Osteoblast (primary cell): ENCODE data around the gene CAP1. TPM values are rescaled to one million over a fixed set of nuclear protein-coding genes. Genes with fewer than 3 reads are reported as not detected.

Experiments
- DNase-seq: peaks from one replicate; pipeline ENCODE4 v3.0.0; 2011; ENCODE audit warnings: low spot score, mixed read lengths; ENCODE audit not compliant: insufficient read length; ENCODE audit errors: missing footprints
- H2AFZ ChIP-seq: 2 replicates; pipeline ENCODE4 v1.6.0; 2011; ENCODE audit warnings: mild to moderate bottlenecking, low read length
- H3K27ac ChIP-seq: 2 replicates; pipeline ENCODE4 v1.5.1; 2011; ENCODE audit warnings: mild to moderate bottlenecking, low read depth, low read length, moderate library complexity
- H3K27me3 ChIP-seq: 2 replicates; pipeline ENCODE4 v1.6.0; 2012; ENCODE audit warnings: mild to moderate bottlenecking, control low read depth, inconsistent platforms, low read length, moderate library complexity; ENCODE audit not compliant: insufficient read depth
- H3K36me3 ChIP-seq: 2 replicates; pipeline ENCODE4 v1.5.1; 2011; ENCODE audit warnings: mild to moderate bottlenecking, low read length, control low read depth, moderate library complexity; ENCODE audit not compliant: insufficient read depth
- H3K4me1 ChIP-seq: 2 replicates; pipeline ENCODE4 v1.5.1; 2011; ENCODE audit warnings: mild to moderate bottlenecking, low read length, control low read depth, moderate library complexity; ENCODE audit not compliant: insufficient read depth
- H3K4me2 ChIP-seq: 2 replicates; pipeline ENCODE4 v1.6.0; 2011; ENCODE audit warnings: mild to moderate bottlenecking, low read length; ENCODE audit not compliant: insufficient read depth
- H3K4me3 ChIP-seq: fragments of 200-600 bp; sonication (generic); 3 replicates; pipeline ENCODE4 v1.5.1; 2012; ENCODE audit warnings: mild to moderate bottlenecking, low read length, inconsistent platforms; ENCODE audit not compliant: insufficient read depth
- H3K79me2 ChIP-seq: 2 replicates; pipeline ENCODE4 v1.6.0; 2012; ENCODE audit warnings: mild to moderate bottlenecking, low read length, control low read depth, inconsistent platforms; ENCODE audit not compliant: insufficient read depth
- H3K9me3 ChIP-seq: 2 replicates; pipeline ENCODE4 v1.5.1; 2011; ENCODE audit warnings: low read depth, low read length, control low read depth
- H4K20me1 ChIP-seq: 2 replicates; pipeline ENCODE4 v1.6.0; 2012; ENCODE audit warnings: mild to moderate bottlenecking, low read length, control low read depth; ENCODE audit not compliant: insufficient read depth
- CTCF ChIP-seq: IDR thresholded peaks from 2 replicates; pipeline ENCODE4 v1.5.1; 2011; ENCODE audit warnings: mild to moderate bottlenecking, low read depth, low read length, moderate library complexity; ENCODE audit errors: extremely low read depth
- total RNA-seq: library from RNA; depleted of rRNA; stranded (reverse); fragments of >200 nt; gene quantifications from 2 replicates; pipeline ENCODE4 v1.2.3, GENCODE V29; 2012

The CAP1 gene
- total RNA-seq, 1 donor: 390 TPM

GRCh38 chr1:40057310-40058030, 16.9 kb downstream of the CAP1 start:
- peaks cover 27% of the 10 kb centered on the region for H3K4me1 ChIP-seq
- peaks cover 43% of the 10 kb centered on the region for H3K36me3 ChIP-seq
- DNase-seq: no peak
- no peak overlapping the region for H3K4me2 ChIP-seq
- peaks cover 65% of the 10 kb centered on the region for H4K20me1 ChIP-seq
- peaks cover 90% of the 10 kb centered on the region for H3K79me2 ChIP-seq
- H3K27ac ChIP-seq: no peak overlapping the region
- H3K9me3 ChIP-seq: no peaks in the 10 kb centered on the region
- no peak overlapping the region for H3K4me3 ChIP-seq
- TF ChIP-seq CTCF: no peak
- H2AFZ ChIP-seq: no peak overlapping the region
- H3K27me3 ChIP-seq: no peaks in the 10 kb centered on the region

- Histone ChIP-seq H3K36me3 (peaks cover 48% of the 10 kb centered on the region), H3K27ac (no peak overlapping the region), H2AFZ (no peak overlapping the region), H3K4me2 (no peak overlapping the region), H3K4me3 (no peak overlapping the region), H3K79me2 (peaks cover 88% of the 10 kb centered on the region), H3K27me3 (no peaks in the 10 kb centered on the region), H3K9me3 (no peaks in the 10 kb centered on the region), H4K20me1 (peaks cover 68% of the 10 kb centered on the region), H3K4me1 (peaks cover 27% of the 10 kb centered on the region)
- no peak for TF ChIP-seq CTCF
- no peak for DNase-seq
Observed at GRCh38 chr1:40058097-40058452, 17.5 kb downstream of the CAP1 start.

GRCh38 chr1:40058453-40059337, 18.2 kb downstream of the CAP1 start:
- Histone ChIP-seq H3K27ac (peak overlapping the region; percentile 29), H3K36me3 (peaks cover 51% of the 10 kb centered on the region)

More at GRCh38 chr1:40058453-40059337, 18.2 kb downstream of the CAP1 start:
- Histone ChIP-seq H2AFZ (no peak overlapping the region), H3K9me3 (no peaks in the 10 kb centered on the region), H3K4me1 (peaks cover 27% of the 10 kb centered on the region), H3K27me3 (no peaks in the 10 kb centered on the region), H3K4me2 (no peak overlapping the region), H3K4me3 (no peak overlapping the region), H4K20me1 (peaks cover 65% of the 10 kb centered on the region), H3K79me2 (peaks cover 86% of the 10 kb centered on the region)
- DNase-seq: no peak
- TF ChIP-seq CTCF: no peak
